HG03520 (cell line): ENCODE results near the gene GALNT10.

ENCODE experiments used
- ATAC-seq: cut with Tn5 transposase; IDR thresholded peaks from one replicate; pipeline ENCODE4 v1.9.1; 2021; ENCODE audit warnings: mild to moderate bottlenecking, moderate library complexity; ENCODE audit not compliant: unreplicated experiment

The GALNT10 gene

DNA sequence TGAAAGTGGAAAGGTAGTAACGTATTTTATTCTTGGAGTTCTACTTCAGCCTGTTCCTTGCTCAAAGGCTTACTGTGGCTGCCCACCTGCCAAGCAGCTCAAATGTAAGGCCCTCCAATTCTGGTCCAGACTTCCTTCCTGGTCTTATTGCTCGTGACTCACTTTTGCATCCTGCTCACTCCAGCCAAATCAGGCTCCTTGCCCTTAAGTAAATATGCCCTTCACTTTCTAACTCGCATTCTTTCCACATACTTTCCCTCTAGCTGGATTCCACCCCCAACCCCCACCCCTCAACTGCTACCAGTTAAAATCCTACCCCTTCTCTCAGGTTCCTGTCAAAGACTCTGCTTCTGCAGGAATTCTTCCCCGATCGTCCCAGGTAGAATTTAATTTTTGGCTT, 96.6 kb downstream of the GALNT10 start:
- no peak for ATAC-seq

GRCh38 chr5:154288145-154288544, 97.6 kb downstream of the GALNT10 start:
- no peak for ATAC-seq

DNA sequence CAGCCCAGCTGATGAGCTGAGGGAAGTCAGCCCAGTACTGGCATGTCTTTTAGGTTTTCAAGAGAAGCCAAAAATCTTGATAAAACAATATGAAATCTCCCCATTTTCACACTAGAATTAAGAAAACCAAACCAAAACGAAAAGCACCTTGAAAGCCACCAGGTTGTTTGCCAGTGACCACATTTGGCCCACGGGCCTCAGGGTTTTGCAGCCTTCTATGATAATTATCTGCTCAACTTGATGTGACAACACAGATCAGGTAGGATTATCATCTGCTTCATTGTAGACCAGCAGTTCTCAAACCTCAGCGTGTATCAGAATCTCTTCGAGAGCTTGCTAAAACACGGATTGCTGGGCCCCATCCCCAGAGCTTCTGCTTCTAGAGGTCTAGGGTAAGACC, 101.4 kb downstream of the GALNT10 start:
- no peak for ATAC-seq

GRCh38 chr5:154293219-154293618, 102.7 kb downstream of the GALNT10 start:
- no peak for ATAC-seq

- no peak for ATAC-seq
These were observed 105.0 kb downstream of the GALNT10 start for GRCh38 chr5:154295551-154295950.

- ATAC-seq = no peak
These were observed 106.1 kb downstream of the GALNT10 start for GRCh38 chr5:154296525-154297159.

GRCh38 chr5:154298065-154298464, 107.5 kb downstream of the GALNT10 start:
- ATAC-seq = no peak

GRCh38 chr5:154300207-154300883, 109.8 kb downstream of the GALNT10 start:
- ATAC-seq = no peak

DNA sequence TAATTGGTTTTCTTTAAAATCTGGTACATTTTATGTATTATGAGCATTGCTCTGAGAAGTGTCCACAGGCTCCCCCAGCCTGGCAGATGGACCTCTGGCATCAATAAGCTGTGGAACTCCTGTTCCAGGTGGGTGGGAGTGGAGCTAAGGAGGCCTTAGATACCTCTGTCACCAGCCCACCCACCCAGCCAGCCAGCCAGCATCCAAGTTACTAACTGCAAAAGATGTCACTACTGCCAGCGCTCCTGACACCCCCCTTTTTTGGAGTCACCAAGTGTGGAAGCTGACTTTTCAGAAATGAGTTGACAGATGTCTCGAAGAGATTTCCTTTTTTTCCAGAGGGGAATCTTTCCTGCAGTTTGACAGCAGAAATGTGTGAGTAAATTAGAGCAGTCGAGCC, 111.2 kb downstream of the GALNT10 start:
- no peak for ATAC-seq

GRCh38 chr5:154302161-154302560, 111.6 kb downstream of the GALNT10 start:
- ATAC-seq = no peak

DNA sequence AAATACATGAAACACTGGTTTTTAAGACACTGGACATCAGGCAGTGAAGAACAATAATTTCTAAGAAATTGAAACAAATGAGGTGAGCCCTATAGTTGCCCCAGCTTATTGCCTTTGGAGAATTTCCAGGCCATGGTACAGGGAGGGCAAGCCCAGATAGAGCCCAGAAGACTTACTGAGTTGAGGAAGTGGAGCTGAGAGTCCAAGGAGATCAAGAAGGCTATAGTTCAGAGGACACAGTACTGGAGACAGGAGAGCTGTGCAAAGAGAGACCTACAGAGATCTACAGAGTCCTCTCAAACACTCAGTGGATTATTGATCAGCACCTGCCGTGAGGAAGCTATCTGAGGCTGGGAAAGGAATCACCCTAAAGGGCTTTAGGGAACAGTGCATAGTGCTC, 112.6 kb downstream of the GALNT10 start:
- no peak for ATAC-seq

DNA sequence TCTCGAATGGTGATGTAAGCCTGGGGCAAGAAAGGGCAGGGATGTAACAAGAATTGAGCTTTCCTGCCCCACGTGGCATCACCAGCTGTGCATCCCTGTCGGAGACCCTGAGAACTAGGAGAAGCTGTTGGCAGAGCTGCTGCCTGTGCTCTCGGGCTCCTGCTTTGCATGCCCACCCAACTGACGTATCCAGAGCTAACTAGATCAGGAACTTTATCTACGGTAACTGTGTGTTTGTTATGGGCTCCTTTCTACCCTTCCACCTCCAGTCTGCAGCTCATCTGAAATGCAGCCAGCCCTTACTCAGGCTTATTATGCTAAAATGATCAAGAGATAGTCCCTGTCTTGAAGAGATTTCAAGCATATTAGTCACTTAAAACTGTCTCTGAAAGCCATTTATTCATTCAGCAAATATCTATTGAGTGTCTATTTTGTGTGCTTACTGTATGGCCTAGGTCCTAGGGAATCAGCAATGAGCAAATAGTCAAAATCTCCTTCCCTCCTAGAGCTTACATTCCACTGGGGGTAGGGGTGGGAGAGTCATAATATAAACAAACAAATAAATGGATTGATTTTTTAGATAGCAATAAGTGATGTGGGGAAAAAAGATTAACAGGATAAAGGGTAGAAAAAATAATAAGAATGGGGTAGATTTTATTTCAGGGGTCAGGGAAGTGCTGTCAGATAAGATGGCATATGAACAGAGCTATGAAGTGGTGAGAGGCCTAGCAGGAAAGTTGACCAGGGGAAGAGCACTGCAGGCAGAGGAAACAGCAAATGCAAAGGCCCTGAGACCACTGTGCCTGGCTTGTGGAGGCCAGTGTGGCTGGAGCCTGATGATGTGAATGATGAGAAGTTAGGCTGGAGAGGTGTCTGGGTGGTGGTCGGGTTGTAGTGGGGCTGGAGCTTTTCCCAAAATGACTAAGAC, 118.2 kb downstream of the GALNT10 start:
- ATAC-seq = no peak

DNA sequence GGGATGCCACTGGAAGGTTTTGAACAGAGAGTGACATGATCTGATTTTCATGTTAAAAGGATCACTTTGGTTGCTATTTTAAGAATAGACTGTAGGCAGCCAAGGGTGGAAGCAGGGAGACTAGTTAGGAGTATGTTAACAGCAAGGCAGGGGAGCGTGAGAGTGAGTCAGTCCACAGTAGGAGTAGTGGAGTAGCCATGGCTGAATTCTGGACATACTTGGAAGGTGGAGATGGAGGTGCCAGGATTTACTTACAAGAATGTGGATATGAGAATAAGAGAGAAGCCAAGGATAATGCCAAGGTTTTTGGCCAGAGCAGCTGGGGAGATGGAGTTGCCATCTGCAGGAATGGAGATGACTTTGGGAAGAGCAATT, 118.8 kb downstream of the GALNT10 start:
- ATAC-seq = no peak

GRCh38 chr5:154309805-154310204, 119.3 kb downstream of the GALNT10 start:
- no peak for ATAC-seq

DNA sequence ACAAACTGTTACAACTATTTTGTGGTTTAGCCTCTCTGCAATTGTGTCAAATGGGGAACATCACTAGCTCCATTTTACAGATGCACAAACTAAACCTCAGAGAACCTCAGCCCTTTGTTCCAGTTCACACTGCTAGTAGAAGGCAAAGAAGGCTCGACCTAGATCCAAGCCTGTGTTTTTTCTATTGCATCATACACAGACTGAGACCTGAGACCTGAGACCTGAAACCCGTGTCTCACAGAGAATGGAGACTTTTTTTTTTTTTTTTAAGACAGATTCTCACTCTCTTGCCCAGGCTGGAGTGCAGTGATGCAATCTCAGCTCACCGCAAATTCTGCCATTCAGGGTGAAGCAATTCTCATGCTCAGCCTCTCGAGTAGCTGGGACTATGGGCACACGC, 120.8 kb downstream of the GALNT10 start:
- ATAC-seq = no peak

DNA sequence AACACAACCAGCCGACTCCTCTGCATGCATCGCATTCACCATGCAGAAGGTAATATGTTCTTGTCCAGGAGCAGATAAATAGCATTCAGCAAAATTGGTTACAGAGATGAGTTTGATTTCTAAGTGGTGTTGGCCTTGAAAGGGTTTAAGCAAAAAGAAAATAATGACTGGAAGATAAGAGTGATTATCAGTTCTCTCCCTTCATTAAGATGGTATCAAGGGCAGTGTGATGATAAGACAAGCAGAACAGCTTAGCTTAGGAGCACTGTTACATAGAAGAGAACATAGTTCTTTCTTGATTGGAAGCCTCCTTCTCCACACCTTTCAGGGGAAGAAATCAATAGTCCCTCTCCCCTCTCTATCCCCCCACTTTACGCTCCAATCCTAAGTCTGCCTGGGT, 121.5 kb downstream of the GALNT10 start:
- ATAC-seq = no peak

- ATAC-seq = no peak
These were observed 122.0 kb downstream of the GALNT10 start for GRCh38 chr5:154312576-154312975.

GRCh38 chr5:154313360-154314017, 123.0 kb downstream of the GALNT10 start:
- ATAC-seq = no peak

DNA sequence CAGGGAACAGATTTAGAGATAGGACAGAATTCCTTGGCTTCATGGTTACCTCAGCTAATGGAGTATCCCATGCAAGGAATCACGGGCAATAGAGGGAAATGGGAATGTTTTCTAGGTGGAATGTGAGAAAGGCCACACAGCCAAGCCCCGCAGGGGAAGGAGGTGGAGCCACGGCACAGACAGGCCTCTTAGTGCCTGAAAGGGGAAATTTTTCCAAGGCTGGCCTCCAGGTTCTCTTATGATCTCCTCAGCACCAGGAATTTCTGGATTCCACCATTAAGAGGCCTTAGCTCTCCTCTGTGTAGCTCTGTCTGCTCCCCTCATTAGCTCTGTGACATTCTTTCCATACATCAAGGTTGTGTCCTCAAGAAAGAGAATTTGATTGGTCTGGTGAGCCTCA, 124.7 kb downstream of the GALNT10 start:
- no peak for ATAC-seq

GRCh38 chr5:154315756-154316155, 125.2 kb downstream of the GALNT10 start:
- ATAC-seq = no peak

DNA sequence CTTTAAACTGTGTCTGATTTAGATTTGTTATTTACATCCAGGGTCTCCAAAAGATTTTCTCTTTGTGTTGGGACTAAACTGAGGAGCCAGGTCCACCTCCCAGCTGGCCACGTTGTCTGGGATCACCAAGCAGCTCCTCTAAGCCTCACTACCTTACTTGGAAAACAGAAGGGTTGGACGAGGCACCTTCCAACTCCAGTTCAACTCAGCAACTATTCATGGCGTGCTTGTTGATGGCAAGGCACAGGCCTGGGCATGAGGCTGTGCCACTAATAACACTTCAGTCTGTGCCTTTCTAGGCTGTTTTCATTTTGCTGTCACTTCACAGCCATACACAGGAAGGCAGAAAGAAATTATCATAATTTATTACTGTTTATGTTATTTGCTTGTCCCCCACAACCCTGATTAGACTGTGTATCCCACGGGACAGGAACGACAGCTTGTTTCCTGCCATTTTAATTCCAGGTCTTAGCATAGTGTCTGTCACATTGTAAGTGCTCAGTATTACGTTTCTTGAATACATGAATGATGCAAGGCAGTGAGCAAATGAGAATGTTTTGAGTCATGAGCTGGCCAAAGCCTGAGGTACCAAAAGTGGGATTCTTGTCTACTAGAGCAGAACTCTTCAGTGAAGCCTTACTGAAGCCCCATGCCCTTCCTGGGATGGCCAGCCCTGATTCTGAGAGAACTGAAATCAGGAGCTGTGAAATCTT, 125.8 kb downstream of the GALNT10 start:
- no peak for ATAC-seq
